Upper lobe of left lung (tissue), 4 donors: ENCODE results near the gene ACRBP.

ENCODE experiments used
- CTCF ChIP-seq, 6 experiments: fragments of 450-650 bp in 4 of 6; fragments of 200-600 bp in 2 of 6; sonication (generic) in 2 of 6; IDR thresholded peaks; one replicate each; pipeline ENCODE4 v1.5.1; 2016 to 2019; ENCODE audit warnings: antibody characterized with exemption in 6 of 6
- EP300 ChIP-seq, 4 donors: sonication (generic); formaldehyde crosslinking; IDR thresholded peaks; one replicate each; pipeline ENCODE4 v1.5.1; 2017; ENCODE audit warnings: antibody characterized with exemption in 4 of 4, control low read depth in 2 of 4

- TF ChIP-seq CTCF (IDR thresholded peaks at IDR 0.05) (no peak), EP300 (IDR thresholded peaks at IDR 0.05) (no peak)
Measured at GRCh38 chr12:6613015-6613775, 34.0 kb downstream of the ACRBP start.
